Smooth muscle cell (in vitro differentiated cells): Measurements from ENCODE around the gene HYI. TPM values are rescaled to one million over a fixed set of nuclear protein-coding genes. Genes with fewer than 3 reads are reported as not detected.

Experiments used
- DNase-seq: peaks from one replicate; lab custom pipeline; 2025; ENCODE audit not compliant: unreplicated experiment; lab: John Stamatoyannopoulos, UW
- H2AFZ ChIP-seq: fragments of 200-600 bp; sonication (generic); 2 replicates; pipeline ENCODE4 v1.6.0; 2016; ENCODE audit warnings: antibody characterized with exemption, low read depth, mild to moderate bottlenecking
- H3F3A ChIP-seq: fragments of 200-600 bp; sonication (generic); 2 replicates; pipeline ENCODE4 v1.6.0; 2017; ENCODE audit warnings: antibody characterized with exemption, low read depth
- H3K27ac ChIP-seq: fragments of 200-600 bp; sonication (generic); 2 replicates; pipeline ENCODE4 v1.5.1; 2016; ENCODE audit warnings: low read depth, mild to moderate bottlenecking
- H3K27me3 ChIP-seq: fragments of 200-600 bp; sonication (generic); 2 replicates; pipeline ENCODE4 v1.6.1; 2016; ENCODE audit warnings: low read depth, mild to moderate bottlenecking
- H3K36me3 ChIP-seq: fragments of 200-600 bp; sonication (generic); 2 replicates; pipeline ENCODE4 v1.5.1; 2016; ENCODE audit warnings: low read depth
- H3K4me1 ChIP-seq: fragments of 200-600 bp; sonication (generic); 2 replicates; pipeline ENCODE4 v1.5.1; 2016; ENCODE audit warnings: low read depth
- H3K4me2 ChIP-seq: fragments of 200-600 bp; sonication (generic); 2 replicates; pipeline ENCODE4 v1.6.0; 2016; ENCODE audit warnings: mild to moderate bottlenecking
- H3K4me3 ChIP-seq: fragments of 200-600 bp; sonication (generic); 2 replicates; pipeline ENCODE4 v1.5.1; 2016; ENCODE audit warnings: mild to moderate bottlenecking
- H3K79me2 ChIP-seq: fragments of 200-600 bp; sonication (generic); 2 replicates; pipeline ENCODE4 v1.6.0; 2016; ENCODE audit warnings: low read depth, mild to moderate bottlenecking
- H3K9ac ChIP-seq: fragments of 200-600 bp; sonication (generic); 2 replicates; pipeline ENCODE4 v1.6.0; 2016; ENCODE audit warnings: low read depth
- H3K9me3 ChIP-seq: fragments of 200-600 bp; sonication (generic); replicated peaks from 2 replicates; pipeline ENCODE4 v1.5.1; 2016; ENCODE audit warnings: low read depth
- H4K20me1 ChIP-seq: fragments of 200-600 bp; sonication (generic); 2 replicates; pipeline ENCODE4 v1.6.0; 2016; ENCODE audit warnings: low read depth
- CTCF ChIP-seq: fragments of 200-600 bp; sonication (generic); IDR thresholded peaks from 2 replicates; pipeline ENCODE4 v1.5.1; 2017; ENCODE audit warnings: borderline replicate concordance, mild to moderate bottlenecking, antibody characterized with exemption; ENCODE audit not compliant: insufficient read depth, poor library complexity, severe bottlenecking
- WGBS: methylation state at CpG from one replicate; pipeline ENCODE4 v1.1.7; 2016; ENCODE audit warnings: low lambda C conversion rate; 5-methylcytosine and 5-hydroxymethylcytosine counted together
- polyA plus RNA-seq: library from polyadenylated mRNA; unstranded; fragments of >200 nt; fragmentation: Nextera tagmentation; extraction: Ambion mirVana; gene quantifications from 2 replicates; pipeline ENCODE4 v1.2.1, GENCODE V29; 2016
- total RNA-seq: library from RNA; depleted of rRNA; stranded (reverse); fragments of >200 nt; gene quantifications from 2 replicates; pipeline ENCODE4 v1.2.3, GENCODE V29; 2014

HYI gene
- total and polyA plus RNA-seq, 2 experiments from 2014 or later, result 19.5 to 19.8 TPM

- Histone ChIP-seq H3K27me3 (no peaks in the 10 kb centered on the region), H3K4me3 (no peak overlapping the region), H3K4me2 (no peak overlapping the region), H3K79me2 (no peaks in the 10 kb centered on the region), H3F3A (no peaks in the 10 kb centered on the region), H3K27ac (no peak overlapping the region), H3K36me3 (no peaks in the 10 kb centered on the region), H2AFZ (no peak overlapping the region), H4K20me1 (no peaks in the 10 kb centered on the region), H3K9me3 (no peaks in the 10 kb centered on the region), H3K9ac (no peak overlapping the region), H3K4me1 (no peaks in the 10 kb centered on the region)
- no peak for DNase-seq
- TF ChIP-seq CTCF, result no peak
- 97% methylated on average over 10 of the region's 10 CpGs for WGBS
Measured at GRCh38 chr1:43445606-43446387, 7.9 kb downstream of the HYI start.

- 71% methylated on average over 1 of the region's 1 CpG for WGBS
- Histone ChIP-seq H3K36me3 (no peaks in the 10 kb centered on the region), H3K4me2 (no peak overlapping the region), H3K9me3 (no peaks in the 10 kb centered on the region), H3K4me1 (no peaks in the 10 kb centered on the region), H2AFZ (no peak overlapping the region), H3K4me3 (no peak overlapping the region), H3F3A (no peaks in the 10 kb centered on the region), H3K79me2 (no peaks in the 10 kb centered on the region), H3K27me3 (no peaks in the 10 kb centered on the region), H4K20me1 (no peaks in the 10 kb centered on the region), H3K9ac (no peak overlapping the region), H3K27ac (no peak overlapping the region)
- no peak for TF ChIP-seq CTCF
- DNase-seq, result no peak
Measured at GRCh38 chr1:43444836-43445235, 8.9 kb downstream of the HYI start.

GRCh38 chr1:43444151-43444828 lies 9.4 kb downstream of the HYI start:
- H3K36me3 ChIP-seq, result no peaks in the 10 kb centered on the region
- no peak for TF ChIP-seq CTCF
- no peak overlapping the region for H3K4me3 ChIP-seq
- H3K27ac ChIP-seq, result no peak overlapping the region
- no peak overlapping the region for H3K9ac ChIP-seq
- no peak overlapping the region for H2AFZ ChIP-seq
- no peaks in the 10 kb centered on the region for H3K9me3 ChIP-seq
- H4K20me1 ChIP-seq, result no peaks in the 10 kb centered on the region
- no peaks in the 10 kb centered on the region for H3K4me1 ChIP-seq
- H3K4me2 ChIP-seq, result no peak overlapping the region
- no peaks in the 10 kb centered on the region for H3K27me3 ChIP-seq
- no peak for DNase-seq
- 94% methylated on average over 13 of the region's 13 CpGs for WGBS
- H3F3A ChIP-seq, result no peaks in the 10 kb centered on the region
- no peaks in the 10 kb centered on the region for H3K79me2 ChIP-seq
